ENCODE data around the gene KCTD5. TPM values are rescaled to one million over a fixed set of nuclear protein-coding genes. Genes with fewer than 3 reads are reported as not detected.
A peak's percentile ranks its signal among the peaks of the same experiment; 100 is the strongest.

KCTD5 gene
- polyA plus RNA-seq, 1 donor (not counting 4 experiments of a cell fraction or from before 2014, with no cell fraction given) = 29.0 TPM

DNA sequence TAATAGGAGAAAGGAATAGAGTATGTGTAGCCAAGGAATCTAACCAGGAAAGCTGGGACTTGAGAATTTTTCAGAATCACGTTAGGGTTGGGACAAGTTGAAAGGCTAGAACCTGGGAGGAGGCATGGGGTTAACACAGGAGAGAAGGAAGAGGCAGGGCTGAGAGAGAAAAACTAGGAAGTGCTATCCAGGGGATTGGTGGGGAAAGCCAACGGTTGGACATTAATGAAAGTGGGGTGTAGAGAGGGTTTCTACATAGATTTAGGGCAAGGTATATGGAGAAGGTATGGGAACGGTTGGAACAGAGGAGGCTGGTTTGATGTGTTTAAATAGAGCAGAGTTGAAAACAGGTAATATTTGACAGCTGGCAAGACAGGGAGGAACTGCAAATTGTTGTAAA lies 72.8 kb downstream of the KCTD5 start:
- H3K27ac ChIP-seq (ENCODE audit: control insufficient read depth, insufficient read depth, low read length) = no peak overlapping the region
- peaks cover 77% of the 10 kb centered on the region for H3K79me2 ChIP-seq (ENCODE audit: control insufficient read depth, insufficient read depth, low read length)
- no peak for FAIRE-seq
- peaks cover 5% of the 10 kb centered on the region for H3K9me1 ChIP-seq (ENCODE audit: control insufficient read depth, extremely low read depth, insufficient read depth, low read length)
- no peak overlapping the region for H3K9ac ChIP-seq (ENCODE audit: control insufficient read depth, extremely low read depth, insufficient read depth, low read length)
- peaks cover 52% of the 10 kb centered on the region for H4K20me1 ChIP-seq (ENCODE audit: control insufficient read depth, extremely low read depth, insufficient read depth, low read length)
- H3K9me3 ChIP-seq (ENCODE audit: control insufficient read depth, low read depth, low read length) = no peaks in the 10 kb centered on the region
- peaks cover 22% of the 10 kb centered on the region for H3K4me1 ChIP-seq (ENCODE audit: control insufficient read depth, extremely low read depth, insufficient read depth, low read length)
- DNase-seq (ENCODE audit: low read depth, low spot score) = no peak
- no peak for TF ChIP-seq EZH2 (IDR thresholded peaks at IDR 0.05; ENCODE audit: low read length)
- TF ChIP-seq, protein P1, sequence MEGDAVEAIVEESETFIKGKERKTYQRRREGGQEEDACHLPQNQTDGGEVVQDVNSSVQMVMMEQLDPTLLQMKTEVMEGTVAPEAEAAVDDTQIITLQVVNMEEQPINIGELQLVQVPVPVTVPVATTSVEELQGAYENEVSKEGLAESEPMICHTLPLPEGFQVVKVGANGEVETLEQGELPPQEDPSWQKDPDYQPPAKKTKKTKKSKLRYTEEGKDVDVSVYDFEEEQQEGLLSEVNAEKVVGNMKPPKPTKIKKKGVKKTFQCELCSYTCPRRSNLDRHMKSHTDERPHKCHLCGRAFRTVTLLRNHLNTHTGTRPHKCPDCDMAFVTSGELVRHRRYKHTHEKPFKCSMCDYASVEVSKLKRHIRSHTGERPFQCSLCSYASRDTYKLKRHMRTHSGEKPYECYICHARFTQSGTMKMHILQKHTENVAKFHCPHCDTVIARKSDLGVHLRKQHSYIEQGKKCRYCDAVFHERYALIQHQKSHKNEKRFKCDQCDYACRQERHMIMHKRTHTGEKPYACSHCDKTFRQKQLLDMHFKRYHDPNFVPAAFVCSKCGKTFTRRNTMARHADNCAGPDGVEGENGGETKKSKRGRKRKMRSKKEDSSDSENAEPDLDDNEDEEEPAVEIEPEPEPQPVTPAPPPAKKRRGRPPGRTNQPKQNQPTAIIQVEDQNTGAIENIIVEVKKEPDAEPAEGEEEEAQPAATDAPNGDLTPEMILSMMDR (optimal IDR thresholded peaks at IDR 0.05 in 1 of 3, IDR thresholded peaks at IDR 0.05 in 1 of 3, conservative IDR thresholded peaks at IDR 0.05 in 1 of 3; ENCODE audit: extremely low read depth in 1 of 3, insufficient read depth in 2 of 3, low read length in 3 of 3) = no peak
- peak overlapping the region; percentile 98 for H3K4me2 ChIP-seq (ENCODE audit: control insufficient read depth, extremely low read depth, insufficient read depth, low read depth, low read length)
- H3K36me3 ChIP-seq (ENCODE audit: control insufficient read depth in 2 of 2, extremely low read depth in 1 of 2, insufficient read depth in 2 of 2, low read length in 2 of 2) = peaks cover 27 to 42% of the 10 kb centered on the region in 2 experiments
- peak overlapping the region in 2 of 3 experiments; percentile 47 to 95 for H3K4me3 ChIP-seq (ENCODE audit: control insufficient read depth in 2 of 3, extremely low read depth in 1 of 3, insufficient read depth in 2 of 3, low read depth in 1 of 3, low read length in 3 of 3)
- no peak overlapping the region for H2AFZ ChIP-seq (ENCODE audit: control insufficient read depth, low read length)
- dilution Hi-C loops (cut with MboI; ENCODE audit: extremely low pct_ligation_motif_present, low sequenced_read_pairs) = no loop called here
- H3K27me3 ChIP-seq (ENCODE audit: control insufficient read depth, extremely low read depth, insufficient read depth, low read length) = no peaks in the 10 kb centered on the region

DNA sequence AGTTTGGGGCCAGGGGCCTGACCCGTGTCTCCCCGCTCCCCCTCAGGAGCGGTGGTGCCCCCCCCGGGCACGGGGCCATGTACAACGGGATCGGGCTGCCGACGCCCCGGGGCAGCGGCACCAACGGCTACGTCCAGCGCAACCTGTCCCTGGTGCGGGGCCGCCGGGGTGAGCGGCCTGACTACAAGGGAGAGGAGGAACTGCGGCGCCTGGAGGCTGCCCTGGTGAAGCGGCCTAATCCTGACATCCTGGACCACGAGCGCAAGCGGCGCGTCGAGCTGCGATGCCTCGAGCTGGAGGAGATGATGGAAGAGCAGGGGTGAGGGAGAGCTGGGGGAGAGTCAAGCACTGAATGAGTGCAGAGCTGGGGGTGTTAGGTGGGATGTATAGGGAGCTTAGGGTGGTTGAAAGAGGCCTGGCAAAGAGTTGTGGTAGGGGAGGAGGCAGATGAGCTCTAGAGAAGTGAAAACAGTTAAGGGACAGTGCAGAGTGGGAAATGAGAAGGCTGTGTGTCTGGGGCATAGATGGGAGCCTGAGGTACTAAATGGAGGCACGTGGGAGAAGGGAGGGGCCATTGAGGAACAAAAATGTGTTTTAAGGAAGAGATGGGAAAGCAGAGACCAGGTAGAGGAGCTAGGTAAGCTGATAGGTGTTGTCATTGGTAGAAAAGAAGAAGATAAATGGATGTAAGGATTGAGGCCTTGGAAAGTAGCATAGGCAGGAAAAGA lies 74.1 kb downstream of the KCTD5 start:
- H2AFZ ChIP-seq (ENCODE audit: control insufficient read depth, low read length) = no peak overlapping the region
- no peak overlapping the region for H3K4me2 ChIP-seq (ENCODE audit: control insufficient read depth, extremely low read depth, insufficient read depth, low read depth, low read length)
- peaks cover 84% of the 10 kb centered on the region for H3K79me2 ChIP-seq (ENCODE audit: control insufficient read depth, insufficient read depth, low read length)
- DNase-seq (ENCODE audit: low read depth, low spot score) = no peak
- TF ChIP-seq, protein P1 (optimal IDR thresholded peaks at IDR 0.05 in 1 of 3, IDR thresholded peaks at IDR 0.05 in 1 of 3, conservative IDR thresholded peaks at IDR 0.05 in 1 of 3; ENCODE audit: extremely low read depth in 1 of 3, insufficient read depth in 2 of 3, low read length in 3 of 3) = no peak
- TF ChIP-seq EZH2 (IDR thresholded peaks at IDR 0.05; ENCODE audit: low read length) = no peak
- dilution Hi-C loops (cut with MboI; ENCODE audit: extremely low pct_ligation_motif_present, low sequenced_read_pairs) = no loop called here
- peaks cover 6% of the 10 kb centered on the region for H3K9me1 ChIP-seq (ENCODE audit: control insufficient read depth, extremely low read depth, insufficient read depth, low read length)
- FAIRE-seq = no peak
- peaks cover 20% of the 10 kb centered on the region for H3K4me1 ChIP-seq (ENCODE audit: control insufficient read depth, extremely low read depth, insufficient read depth, low read length)
- peaks cover 30 to 54% of the 10 kb centered on the region in 2 experiments for H3K36me3 ChIP-seq (ENCODE audit: control insufficient read depth in 2 of 2, extremely low read depth in 1 of 2, insufficient read depth in 2 of 2, low read length in 2 of 2)
- H3K9me3 ChIP-seq (ENCODE audit: control insufficient read depth, low read depth, low read length) = no peaks in the 10 kb centered on the region
- H3K27ac ChIP-seq (ENCODE audit: control insufficient read depth, insufficient read depth, low read length) = no peak overlapping the region
- H3K9ac ChIP-seq (ENCODE audit: control insufficient read depth, extremely low read depth, insufficient read depth, low read length) = no peak overlapping the region
- no peaks in the 10 kb centered on the region for H3K27me3 ChIP-seq (ENCODE audit: control insufficient read depth, extremely low read depth, insufficient read depth, low read length)
- no peak overlapping the region for H3K4me3 ChIP-seq (ENCODE audit: control insufficient read depth in 2 of 3, extremely low read depth in 1 of 3, insufficient read depth in 2 of 3, low read depth in 1 of 3, low read length in 3 of 3)
- H4K20me1 ChIP-seq (ENCODE audit: control insufficient read depth, extremely low read depth, insufficient read depth, low read length) = peaks cover 54% of the 10 kb centered on the region

Data from keratinocyte (primary cell).